Limb (tissue), 2 donors: Measurements from ENCODE around the gene MAPK14.

Experiments
- DNase-seq, 2 donors: peaks; one replicate each; pipeline ENCODE4 v3.0.0-alpha.2; 2016; ENCODE audit errors: extremely low spot score in 2 of 2

Gene MAPK14

DNA sequence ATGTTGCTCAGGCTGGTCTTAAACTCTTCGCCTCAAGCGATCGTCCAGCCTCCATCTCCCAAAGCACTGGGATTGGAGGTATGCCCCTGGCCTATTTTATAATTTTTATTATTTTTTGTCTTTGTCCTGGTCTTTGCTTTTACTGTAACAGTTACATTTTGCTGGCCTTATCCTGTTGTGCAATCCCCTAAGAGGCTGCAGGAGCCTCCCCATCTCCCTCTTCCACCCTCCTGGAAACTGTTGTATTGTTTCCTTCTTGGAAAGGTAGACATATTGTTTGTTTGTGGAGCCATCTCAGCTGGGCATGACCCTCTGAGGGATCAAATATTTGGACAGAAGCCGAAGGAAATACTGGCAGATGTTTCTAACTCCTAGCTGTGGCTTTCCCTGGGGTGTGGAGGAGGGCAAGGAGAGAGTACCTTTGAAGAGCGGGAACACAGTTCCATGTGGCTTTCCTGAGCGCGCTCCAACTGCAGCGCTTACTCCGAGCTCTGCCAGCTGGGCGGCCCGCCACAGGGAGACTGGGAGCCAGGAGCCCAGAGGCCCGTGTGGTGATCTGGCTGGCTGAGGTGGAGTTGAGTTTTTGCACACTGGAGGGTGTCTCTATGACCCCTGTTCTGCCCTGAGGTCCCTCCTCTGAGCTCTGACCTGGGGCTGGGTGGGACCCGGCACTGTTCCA lies 107.6 kb downstream of the MAPK14 start:
- no peak for DNase-seq

DNA sequence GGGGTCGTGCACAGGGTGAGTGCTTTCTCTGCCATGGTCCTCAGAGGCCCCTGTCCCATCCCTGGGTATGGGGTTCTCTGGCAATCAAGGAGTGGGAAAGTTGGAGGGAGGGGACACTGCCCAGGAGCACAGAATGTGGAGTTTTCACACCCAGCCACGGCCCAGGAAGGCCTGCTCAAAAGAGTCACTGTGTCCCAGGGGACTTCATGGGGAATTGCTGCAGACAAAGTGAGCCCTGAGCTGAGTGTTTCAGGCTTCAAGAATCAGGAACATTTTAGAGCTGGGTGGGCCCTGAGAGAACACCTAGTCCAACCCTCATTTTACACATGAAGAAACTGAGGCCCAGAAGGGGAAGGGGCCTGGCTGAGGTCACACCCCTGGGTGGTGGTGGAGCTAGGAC lies 108.4 kb downstream of the MAPK14 start:
- DNase-seq, result no peak

DNA sequence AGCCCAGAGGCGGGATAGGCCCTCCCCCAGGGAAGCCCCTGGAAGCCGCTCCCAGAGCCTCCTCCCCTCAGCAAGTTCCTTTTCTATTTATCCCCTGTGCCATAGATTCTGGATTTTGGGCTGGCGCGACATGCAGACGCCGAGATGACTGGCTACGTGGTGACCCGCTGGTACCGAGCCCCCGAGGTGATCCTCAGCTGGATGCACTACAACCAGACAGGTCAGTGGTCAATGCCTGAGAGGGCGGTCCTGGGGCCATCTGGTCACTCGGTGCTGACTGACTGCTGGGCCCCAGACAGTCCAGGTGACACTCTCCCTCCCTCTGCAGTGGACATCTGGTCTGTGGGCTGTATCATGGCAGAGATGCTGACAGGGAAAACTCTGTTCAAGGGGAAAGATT lies 108.9 kb downstream of the MAPK14 start:
- no peak for DNase-seq

DNA sequence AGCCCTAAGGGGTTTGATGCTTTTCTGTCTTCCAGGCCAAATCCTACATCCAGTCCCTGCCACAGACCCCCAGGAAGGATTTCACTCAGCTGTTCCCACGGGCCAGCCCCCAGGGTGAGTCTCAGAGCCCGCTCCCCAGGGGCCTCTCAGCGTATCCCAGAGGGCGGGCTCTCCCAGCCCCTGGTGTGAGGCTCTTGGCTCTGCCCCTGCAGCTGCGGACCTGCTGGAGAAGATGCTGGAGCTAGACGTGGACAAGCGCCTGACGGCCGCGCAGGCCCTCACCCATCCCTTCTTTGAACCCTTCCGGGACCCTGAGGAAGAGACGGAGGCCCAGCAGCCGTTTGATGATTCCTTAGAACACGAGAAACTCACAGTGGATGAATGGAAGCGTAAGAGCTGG lies 111.1 kb downstream of the MAPK14 start:
- no peak for DNase-seq

DNA sequence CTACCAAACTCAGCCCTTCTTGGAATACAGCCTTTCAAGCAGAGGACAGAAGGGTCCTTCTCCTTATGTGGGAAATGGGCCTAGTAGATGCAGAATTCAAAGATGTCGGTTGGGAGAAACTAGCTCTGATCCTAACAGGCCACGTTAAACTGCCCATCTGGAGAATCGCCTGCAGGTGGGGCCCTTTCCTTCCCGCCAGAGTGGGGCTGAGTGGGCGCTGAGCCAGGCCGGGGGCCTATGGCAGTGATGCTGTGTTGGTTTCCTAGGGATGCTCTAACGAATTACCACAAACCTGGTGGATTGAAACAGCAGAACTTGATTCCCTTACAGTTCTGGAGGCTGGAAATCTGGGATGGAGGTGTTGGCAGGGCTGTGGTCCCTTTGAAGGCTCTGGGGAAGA lies 111.8 kb downstream of the MAPK14 start:
- DNase-seq, result peak in 1 of 2 donors; percentile 54

DNA sequence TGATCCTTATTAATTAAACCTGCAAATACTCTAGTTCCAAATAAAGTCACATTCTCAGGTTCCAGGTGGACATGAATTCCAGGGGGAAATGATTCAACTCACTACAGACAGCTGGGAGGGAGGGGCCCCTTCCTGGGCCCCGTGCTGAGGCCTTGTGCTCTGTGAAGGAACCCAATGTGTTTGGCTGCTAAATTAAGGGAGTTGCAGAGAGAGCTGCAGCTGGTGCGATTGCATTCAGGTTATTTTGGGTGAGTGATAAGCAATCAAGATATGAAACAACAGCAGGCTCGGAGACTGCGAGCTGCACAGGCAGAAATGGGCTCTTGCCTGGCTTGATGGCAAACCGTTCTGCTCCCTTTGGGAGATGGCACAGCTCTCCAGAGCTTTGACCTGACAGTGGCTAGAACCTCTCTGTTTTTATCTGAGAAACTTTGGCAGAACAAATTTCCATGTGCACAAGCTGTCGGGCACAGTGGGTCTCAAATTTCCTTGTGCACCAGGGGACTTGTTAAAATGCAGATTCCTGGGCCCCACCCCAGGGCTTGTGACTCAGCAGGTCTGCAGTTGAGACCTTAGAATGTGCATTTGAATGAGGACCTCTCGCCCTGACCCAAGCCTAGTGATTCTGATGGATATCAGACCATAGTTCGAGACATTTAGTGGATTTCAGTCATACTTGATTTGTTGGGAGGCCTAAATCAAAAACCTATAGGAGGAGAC lies 112.5 kb downstream of the MAPK14 start:
- DNase-seq, result no peak

DNA sequence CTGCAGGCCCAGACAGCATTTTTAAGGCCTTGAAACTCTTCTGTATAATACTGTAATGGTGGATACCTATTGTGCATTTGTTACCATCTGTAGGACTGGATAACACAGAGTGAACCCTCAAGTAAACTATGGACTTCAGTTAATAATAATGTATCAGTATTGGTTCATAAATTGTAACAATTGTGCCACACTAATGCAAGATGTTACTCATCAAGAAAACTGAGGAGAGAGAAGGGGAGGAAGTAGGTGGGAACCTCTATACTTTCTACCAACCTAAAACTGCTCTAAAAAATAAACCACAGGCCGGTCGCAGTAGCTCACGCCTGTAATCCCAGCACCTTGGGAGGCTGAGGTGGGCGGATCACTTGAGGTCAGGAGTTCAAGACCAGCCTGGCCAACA lies 113.5 kb downstream of the MAPK14 start:
- DNase-seq, result no peak

DNA sequence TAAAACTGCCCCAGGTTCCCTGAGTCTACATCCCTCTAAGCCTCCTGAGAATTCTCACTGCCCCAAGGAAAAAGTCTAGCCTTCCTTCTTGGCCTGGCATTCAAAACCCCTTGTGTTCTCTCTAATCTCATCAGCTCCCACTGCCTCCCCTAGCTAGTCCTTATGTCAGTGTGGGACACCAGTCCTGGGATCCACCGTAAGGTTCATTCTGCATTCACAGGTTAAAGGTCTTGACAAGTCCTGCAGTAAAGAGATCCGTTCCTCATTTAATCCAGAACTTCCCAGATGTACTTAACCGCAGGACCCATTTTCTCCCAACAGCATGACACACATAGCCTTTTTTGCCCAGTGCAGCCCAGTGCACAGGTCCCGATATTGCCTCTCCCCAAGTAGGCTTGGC lies 114.4 kb downstream of the MAPK14 start:
- no peak for DNase-seq

DNA sequence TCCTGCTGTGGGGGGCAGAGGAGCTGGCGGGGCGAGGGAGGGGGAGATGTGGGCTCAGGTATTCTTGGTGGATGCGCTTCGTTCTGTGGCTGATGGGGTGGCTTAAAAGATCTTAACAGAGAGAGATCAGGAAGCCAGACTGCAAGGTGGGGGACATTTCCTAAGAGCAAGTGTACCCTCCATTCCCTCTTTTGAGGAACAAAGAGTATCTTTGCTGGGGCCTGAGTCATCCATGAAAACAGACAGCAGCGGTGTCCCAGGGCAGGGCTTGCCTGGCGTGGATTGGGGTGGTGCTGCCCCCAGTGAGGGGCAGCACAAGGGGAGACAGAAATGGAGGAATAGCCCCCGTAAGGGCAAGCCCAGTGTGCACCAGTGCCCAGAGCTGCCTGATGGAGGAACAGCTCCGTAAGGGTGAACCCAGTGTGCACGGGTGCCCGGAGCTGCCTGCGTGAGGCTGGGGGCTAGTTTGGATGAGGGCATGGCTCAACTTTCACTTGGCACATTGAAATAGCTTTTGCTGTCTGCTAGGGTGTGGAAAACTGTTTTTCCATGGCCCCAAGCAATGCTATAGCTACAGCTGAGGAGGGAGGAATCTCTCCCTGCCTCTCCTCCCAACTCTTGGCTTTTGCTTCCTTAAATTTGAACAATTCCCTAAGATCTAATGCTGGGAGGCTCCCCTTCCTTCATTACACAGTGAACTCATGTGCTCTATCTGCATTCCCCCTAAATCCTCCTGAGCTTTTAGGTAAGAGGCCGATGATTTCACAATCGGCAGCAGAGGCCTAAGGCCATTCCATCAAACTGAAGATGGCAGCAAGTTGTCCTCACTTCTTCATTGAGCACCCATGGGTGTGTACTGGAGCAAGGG lies 115.6 kb downstream of the MAPK14 start:
- no peak for DNase-seq

DNA sequence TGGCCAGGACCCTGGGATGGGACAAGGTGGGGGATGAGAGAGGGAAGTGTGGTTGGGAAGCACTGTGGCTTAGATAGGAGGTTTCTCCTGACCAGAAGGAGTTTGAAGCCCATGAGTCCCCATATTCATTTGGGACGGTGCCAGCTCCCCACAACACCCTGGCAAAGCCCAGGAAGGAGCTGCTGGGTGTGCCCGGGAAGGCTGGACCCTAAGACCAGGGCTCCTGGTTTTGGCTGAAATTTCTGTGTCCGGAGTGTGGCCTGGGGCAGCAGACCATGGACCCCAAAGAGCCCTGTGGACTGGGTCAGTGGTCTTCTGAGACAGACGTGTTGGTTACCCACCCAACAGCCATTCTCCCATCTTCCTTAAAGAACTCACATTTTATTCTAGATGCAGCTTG lies 117.9 kb downstream of the MAPK14 start:
- DNase-seq, result no peak

DNA sequence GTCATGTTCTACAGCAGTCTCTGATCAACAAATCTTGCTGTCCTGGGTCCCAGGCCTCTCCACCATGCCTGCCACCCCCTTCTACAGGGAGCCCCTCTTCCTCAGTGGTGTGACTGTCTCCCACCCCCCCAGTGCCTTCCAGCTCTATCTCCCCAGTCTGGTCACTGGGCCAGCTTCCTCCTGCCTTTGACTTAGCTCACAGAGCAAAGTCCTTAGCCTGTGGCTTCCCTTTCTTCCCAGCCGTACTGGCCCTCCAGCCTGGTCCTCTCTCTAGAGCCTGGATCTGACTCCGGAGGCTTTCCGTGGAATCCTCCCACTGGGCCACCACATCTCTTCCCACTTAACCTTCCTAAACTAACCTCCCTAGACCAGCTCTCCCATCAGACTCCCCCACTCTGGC lies 119.7 kb downstream of the MAPK14 start:
- no peak for DNase-seq

DNA sequence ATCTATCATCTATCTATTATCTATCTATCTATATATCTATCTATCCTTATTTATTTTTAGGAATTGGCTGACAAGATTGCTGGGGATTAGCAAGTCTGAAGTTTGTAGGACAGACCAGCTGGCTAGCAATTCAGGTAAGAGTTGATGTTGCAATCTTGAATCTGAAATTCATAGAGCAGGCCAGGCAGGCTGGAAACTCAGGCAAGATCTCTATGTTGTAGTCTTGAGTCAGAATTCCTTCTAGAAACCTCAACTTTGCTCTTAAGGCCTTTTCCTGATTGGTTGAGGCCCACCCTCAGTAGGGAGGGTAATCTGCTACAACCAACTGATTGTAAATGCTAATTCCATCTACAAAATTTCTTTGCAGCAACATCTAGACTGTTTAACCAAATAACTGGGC lies 121.9 kb downstream of the MAPK14 start:
- DNase-seq, result no peak

DNA sequence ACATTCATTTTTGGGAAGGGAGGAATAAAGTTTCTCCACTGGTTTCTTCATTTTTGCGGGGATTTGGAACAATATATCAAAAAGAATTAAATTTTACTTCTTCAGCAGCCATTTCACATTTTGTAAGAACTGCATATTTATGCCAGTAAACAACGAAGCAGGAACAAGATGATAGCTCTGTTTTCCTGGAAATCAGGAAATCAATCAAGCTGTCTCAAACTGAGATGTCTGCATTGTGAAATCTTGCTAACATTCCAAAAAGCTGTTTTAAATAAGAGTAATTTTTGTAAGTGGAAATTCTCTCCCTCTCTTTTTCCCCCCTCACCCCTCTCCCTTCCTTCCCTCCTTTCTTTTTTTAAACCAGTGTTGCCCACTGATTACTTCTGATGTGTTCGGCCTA lies 122.7 kb downstream of the MAPK14 start:
- no peak for DNase-seq

DNA sequence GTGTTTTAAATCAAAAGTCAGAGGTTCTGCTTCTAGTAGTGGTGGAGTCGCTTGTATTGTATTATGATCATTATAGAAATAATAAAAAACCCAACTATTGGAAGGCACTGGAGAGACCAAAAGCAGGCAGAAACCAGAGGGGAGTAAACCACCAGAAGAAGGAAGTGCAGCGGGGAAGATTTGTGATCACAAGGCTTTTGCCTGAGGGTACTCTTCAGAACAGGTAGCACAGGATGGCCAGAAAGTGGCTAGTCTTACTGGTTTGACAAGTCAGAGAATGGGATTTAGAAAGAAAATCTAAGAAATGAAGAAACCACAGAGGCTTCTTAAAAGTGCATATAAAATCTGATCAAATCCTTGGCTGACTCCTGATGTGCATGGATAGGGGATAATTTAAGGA lies 126.7 kb downstream of the MAPK14 start:
- DNase-seq, result no peak

DNA sequence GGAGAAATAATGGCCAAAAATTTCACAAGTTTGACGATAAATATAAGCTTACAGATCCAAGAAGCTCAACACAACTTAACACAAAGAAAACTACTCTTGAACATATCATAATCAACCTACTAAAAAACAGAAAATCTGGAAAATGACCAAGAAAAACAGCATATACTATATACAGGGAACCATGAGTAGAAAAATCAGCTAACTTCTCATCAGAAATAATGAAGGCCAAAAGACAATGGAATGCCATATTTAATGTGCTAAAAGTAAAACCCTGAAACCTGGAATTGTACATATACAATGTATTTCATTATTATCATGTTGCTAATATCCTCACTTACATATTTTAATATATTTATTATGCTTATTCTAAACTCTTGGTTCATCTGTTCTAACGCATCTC lies 128.1 kb downstream of the MAPK14 start:
- no peak for DNase-seq

DNA sequence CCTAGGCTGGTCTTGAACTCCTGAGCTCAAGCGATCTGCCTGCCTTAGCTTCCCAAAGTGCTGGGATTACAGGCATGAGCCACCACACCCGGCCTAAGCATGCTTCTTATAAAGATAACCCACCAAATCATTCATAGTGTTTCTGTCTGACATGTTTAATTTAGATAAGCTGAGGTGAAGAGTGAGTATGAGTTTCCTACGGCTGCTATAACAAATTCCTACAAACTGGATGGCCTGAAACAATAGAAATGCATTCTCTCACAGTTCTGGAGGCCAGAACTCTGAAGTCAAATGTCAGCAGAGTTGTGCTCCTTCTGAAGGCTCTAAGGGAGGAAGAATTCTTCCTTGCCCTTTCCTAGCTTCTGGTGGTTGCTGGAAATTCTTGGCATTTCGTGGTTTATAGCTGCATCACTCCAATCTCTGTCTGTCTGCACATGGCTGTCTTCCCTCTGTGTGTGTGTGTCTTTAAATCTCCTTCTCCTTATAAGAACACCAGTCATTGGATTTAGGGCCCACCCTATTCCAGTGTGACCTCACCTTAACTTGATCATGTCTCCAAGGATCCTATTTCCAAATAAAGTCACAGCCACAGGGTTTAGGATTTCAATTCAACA lies 132.6 kb downstream of the MAPK14 start:
- no peak for DNase-seq
